ENCODE data around the gene MXRA7.

Gene MXRA7

DNA sequence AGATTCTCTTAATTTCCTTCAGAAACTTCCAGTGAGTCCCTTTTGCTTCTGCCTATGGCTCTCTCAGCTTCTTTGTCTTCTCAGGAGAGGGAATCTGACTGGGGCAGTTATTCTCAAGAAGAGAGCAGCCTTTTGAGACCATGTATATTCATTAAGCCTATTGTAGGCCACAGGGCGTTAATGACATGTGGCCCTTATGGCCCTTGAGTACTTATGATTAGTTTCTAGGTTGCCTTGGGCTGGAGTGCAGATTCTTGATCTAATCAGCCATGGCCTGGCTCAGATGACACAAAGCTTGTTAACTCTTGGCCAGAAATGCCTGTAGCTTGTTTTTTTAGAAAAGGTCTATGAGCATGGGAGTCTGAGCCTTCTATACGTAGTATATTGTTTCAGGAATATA lies 44.5 kb upstream of the MXRA7 start:
- Histone ChIP-seq H3K4me3 (ENCODE audit: low read length, poor library complexity, severe bottlenecking) (no peak overlapping the region), H3K4me1 (ENCODE audit: insufficient read depth, low read length, poor library complexity, severe bottlenecking) (peaks cover 4% of the 10 kb centered on the region), H3K79me2 (ENCODE audit: insufficient read depth, low read length) (no peaks in the 10 kb centered on the region), H3K36me3 (ENCODE audit: insufficient read depth, low read length) (no peaks in the 10 kb centered on the region; the same call in 1 of the 2 replicates), H3F3A (ENCODE audit: low read depth) (no peaks in the 10 kb centered on the region), H3K4me2 (ENCODE audit: low read depth, low read length, poor library complexity, severe bottlenecking) (no peak overlapping the region), H3K9ac (ENCODE audit: low read depth, low read length, poor library complexity, severe bottlenecking) (no peak overlapping the region), H3K27me3 (ENCODE audit: insufficient read depth, low read length, poor library complexity, severe bottlenecking) (no peaks in the 10 kb centered on the region), H3K9me3 (ENCODE audit: insufficient read depth, low read depth, low read length) (no peaks in the 10 kb centered on the region), H3K9me2 (replicated peaks; ENCODE audit: low read depth, low read length) (no peaks in the 10 kb centered on the region), H4K20me1 (ENCODE audit: insufficient read depth, low read length, poor library complexity, severe bottlenecking) (no peaks in the 10 kb centered on the region), H2AFZ (ENCODE audit: low read length) (no peak overlapping the region)
- TF ChIP-seq, protein P1, sequence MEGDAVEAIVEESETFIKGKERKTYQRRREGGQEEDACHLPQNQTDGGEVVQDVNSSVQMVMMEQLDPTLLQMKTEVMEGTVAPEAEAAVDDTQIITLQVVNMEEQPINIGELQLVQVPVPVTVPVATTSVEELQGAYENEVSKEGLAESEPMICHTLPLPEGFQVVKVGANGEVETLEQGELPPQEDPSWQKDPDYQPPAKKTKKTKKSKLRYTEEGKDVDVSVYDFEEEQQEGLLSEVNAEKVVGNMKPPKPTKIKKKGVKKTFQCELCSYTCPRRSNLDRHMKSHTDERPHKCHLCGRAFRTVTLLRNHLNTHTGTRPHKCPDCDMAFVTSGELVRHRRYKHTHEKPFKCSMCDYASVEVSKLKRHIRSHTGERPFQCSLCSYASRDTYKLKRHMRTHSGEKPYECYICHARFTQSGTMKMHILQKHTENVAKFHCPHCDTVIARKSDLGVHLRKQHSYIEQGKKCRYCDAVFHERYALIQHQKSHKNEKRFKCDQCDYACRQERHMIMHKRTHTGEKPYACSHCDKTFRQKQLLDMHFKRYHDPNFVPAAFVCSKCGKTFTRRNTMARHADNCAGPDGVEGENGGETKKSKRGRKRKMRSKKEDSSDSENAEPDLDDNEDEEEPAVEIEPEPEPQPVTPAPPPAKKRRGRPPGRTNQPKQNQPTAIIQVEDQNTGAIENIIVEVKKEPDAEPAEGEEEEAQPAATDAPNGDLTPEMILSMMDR (conservative IDR thresholded peaks at IDR 0.05; ENCODE audit: low read length), result no peak
- TF ChIP-seq EZH2phosphoT487 (IDR thresholded peaks at IDR 0.05; ENCODE audit: borderline replicate concordance), result no peak

DNA sequence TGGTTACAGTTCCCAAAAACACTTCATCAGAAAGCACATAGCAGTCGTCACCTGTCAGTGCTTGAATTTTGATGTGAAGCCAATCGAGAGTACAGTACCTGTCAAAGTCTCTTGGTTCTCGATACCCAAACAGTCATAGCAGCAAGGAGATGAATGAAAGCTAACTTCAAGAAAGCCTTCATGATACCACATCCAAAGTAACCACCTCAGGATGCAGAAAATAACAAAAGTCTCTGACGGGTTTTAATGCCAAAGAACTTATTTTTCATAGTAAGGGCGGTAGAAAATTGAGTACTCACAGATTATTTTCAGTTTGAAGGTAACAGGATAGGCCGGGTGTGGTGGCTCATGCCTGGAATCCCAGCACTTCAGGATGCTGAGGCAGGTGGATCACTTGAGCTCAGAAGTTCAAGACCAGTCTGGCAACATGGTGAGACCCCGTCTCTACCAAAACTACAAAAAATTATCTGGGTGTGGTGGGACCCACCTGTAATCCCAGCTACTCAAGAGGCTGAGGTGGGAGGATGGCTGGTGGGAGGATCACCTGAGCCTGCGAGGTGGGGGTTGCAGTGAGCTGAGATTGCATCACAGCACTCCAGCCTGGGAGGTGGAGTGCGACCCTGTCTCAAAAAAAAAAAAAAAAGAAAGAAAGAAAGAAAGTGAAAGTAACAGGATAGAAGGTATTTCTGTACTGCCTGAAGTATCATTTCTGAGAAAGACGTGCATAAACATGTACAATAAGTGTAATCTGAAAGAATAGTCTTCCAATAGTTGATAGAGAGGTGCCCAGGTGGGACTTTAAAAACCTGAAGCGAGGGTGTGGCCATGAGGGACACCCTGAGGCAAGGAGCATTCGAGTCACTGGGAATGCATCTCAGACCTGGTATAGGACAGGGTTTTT lies 42.5 kb upstream of the MXRA7 start:
- no peaks in the 10 kb centered on the region for H3K9me3 ChIP-seq (ENCODE audit: insufficient read depth, low read depth, low read length)
- H3K27me3 ChIP-seq (ENCODE audit: insufficient read depth, low read length, poor library complexity, severe bottlenecking), result no peaks in the 10 kb centered on the region
- no peaks in the 10 kb centered on the region for H3K79me2 ChIP-seq (ENCODE audit: insufficient read depth, low read length)
- H3K36me3 ChIP-seq (ENCODE audit: insufficient read depth, low read length), result no peaks in the 10 kb centered on the region; the same call in 1 of the 2 replicates
- no peaks in the 10 kb centered on the region for H4K20me1 ChIP-seq (ENCODE audit: insufficient read depth, low read length, poor library complexity, severe bottlenecking)
- no peak overlapping the region for H3K4me2 ChIP-seq (ENCODE audit: low read depth, low read length, poor library complexity, severe bottlenecking)
- no peak overlapping the region for H3K4me3 ChIP-seq (ENCODE audit: low read length, poor library complexity, severe bottlenecking)
- no peaks in the 10 kb centered on the region for H3F3A ChIP-seq (ENCODE audit: low read depth)
- no peak for TF ChIP-seq EZH2phosphoT487 (IDR thresholded peaks at IDR 0.05; ENCODE audit: borderline replicate concordance)
- TF ChIP-seq, protein P1 (conservative IDR thresholded peaks at IDR 0.05; ENCODE audit: low read length), result no peak
- no peak overlapping the region for H3K9ac ChIP-seq (ENCODE audit: low read depth, low read length, poor library complexity, severe bottlenecking)
- no peaks in the 10 kb centered on the region for H3K9me2 ChIP-seq (replicated peaks; ENCODE audit: low read depth, low read length)
- H2AFZ ChIP-seq (ENCODE audit: low read length), result no peak overlapping the region
- peaks cover 4% of the 10 kb centered on the region for H3K4me1 ChIP-seq (ENCODE audit: insufficient read depth, low read length, poor library complexity, severe bottlenecking)

DNA sequence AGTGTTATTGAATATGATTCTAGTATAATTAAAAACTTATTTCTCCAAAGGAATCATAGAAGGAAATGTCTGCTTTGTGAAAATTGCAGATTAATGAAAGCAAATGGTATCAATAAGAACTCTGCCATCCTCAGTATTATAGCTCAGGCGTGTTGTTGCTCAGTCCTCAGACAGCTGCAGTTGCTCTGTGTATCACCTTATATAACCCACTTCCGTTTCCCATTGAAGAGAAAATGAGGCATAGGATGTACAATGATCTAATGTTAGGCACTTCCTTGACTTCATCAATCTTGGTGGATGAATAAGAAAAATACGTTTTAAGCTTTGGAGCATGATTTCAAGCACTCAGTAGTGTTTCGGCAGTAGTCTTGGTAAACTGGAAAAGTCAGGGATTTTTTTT lies 41.2 kb upstream of the MXRA7 start:
- H3K36me3 ChIP-seq (ENCODE audit: insufficient read depth, low read length), result no peaks in the 10 kb centered on the region; the same call in 1 of the 2 replicates
- H4K20me1 ChIP-seq (ENCODE audit: insufficient read depth, low read length, poor library complexity, severe bottlenecking), result no peaks in the 10 kb centered on the region
- H3K9me2 ChIP-seq (replicated peaks; ENCODE audit: low read depth, low read length), result no peaks in the 10 kb centered on the region
- TF ChIP-seq, protein P1 (conservative IDR thresholded peaks at IDR 0.05; ENCODE audit: low read length), result no peak
- TF ChIP-seq EZH2phosphoT487 (IDR thresholded peaks at IDR 0.05; ENCODE audit: borderline replicate concordance), result no peak
- H3F3A ChIP-seq (ENCODE audit: low read depth), result no peaks in the 10 kb centered on the region
- no peak overlapping the region for H3K4me2 ChIP-seq (ENCODE audit: low read depth, low read length, poor library complexity, severe bottlenecking)
- no peak overlapping the region for H2AFZ ChIP-seq (ENCODE audit: low read length)
- H3K4me1 ChIP-seq (ENCODE audit: insufficient read depth, low read length, poor library complexity, severe bottlenecking), result peaks cover 1% of the 10 kb centered on the region
- no peak overlapping the region for H3K9ac ChIP-seq (ENCODE audit: low read depth, low read length, poor library complexity, severe bottlenecking)
- H3K79me2 ChIP-seq (ENCODE audit: insufficient read depth, low read length), result no peaks in the 10 kb centered on the region
- H3K27me3 ChIP-seq (ENCODE audit: insufficient read depth, low read length, poor library complexity, severe bottlenecking), result no peaks in the 10 kb centered on the region
- H3K4me3 ChIP-seq (ENCODE audit: low read length, poor library complexity, severe bottlenecking), result no peak overlapping the region
- H3K9me3 ChIP-seq (ENCODE audit: insufficient read depth, low read depth, low read length), result no peaks in the 10 kb centered on the region
